HFFc6 (cell line): ENCODE data around the gene ST6GALNAC2. TPM values are rescaled to one million over a fixed set of nuclear protein-coding genes. Genes with fewer than 3 reads are reported as not detected.
"Not testable (repeated sequence)": the region's sequence is repeated elsewhere in the genome, so short reads cannot be mapped to it uniquely, and the experiment has no call there.

Experiments
- DNase-seq: peaks from one replicate; pipeline ENCODE4 v3.0.0-alpha.2; 2018
- H3K27ac Mint-ChIP-seq: 2 replicates; pipeline ENCODE4 v1.8.0; 2020; ENCODE audit warnings: mild to moderate bottlenecking, mixed read lengths
- H3K27me3 Mint-ChIP-seq: 2 replicates; pipeline ENCODE4 v1.8.0; 2021; ENCODE audit warnings: mild to moderate bottlenecking, moderate library complexity, mixed read lengths; ENCODE audit not compliant: insufficient read depth
- H3K36me3 Mint-ChIP-seq: 2 replicates; pipeline ENCODE4 v1.8.0; 2021; ENCODE audit warnings: low read depth, mixed read lengths
- H3K4me1 Mint-ChIP-seq: 2 replicates; pipeline ENCODE4 v1.8.0; 2020; ENCODE audit warnings: low read depth, mixed read lengths
- H3K4me3 Mint-ChIP-seq: 2 replicates; pipeline ENCODE4 v1.8.0; 2020; ENCODE audit warnings: mild to moderate bottlenecking, moderate library complexity, mixed read lengths
- H3K9me3 Mint-ChIP-seq: 2 replicates; pipeline ENCODE4 v1.8.0; 2020; ENCODE audit warnings: mild to moderate bottlenecking, mixed read lengths
- CTCF ChIP-seq: fragments of 200-600 bp; sonication (generic); IDR thresholded peaks from 2 replicates; pipeline ENCODE4 v1.5.0; 2021; ENCODE audit warnings: antibody characterized with exemption, mild to moderate bottlenecking
- total RNA-seq, 6 experiments: library from RNA; stranded (reverse); fragmentation: NEBNext Ultra II Directional; extraction: Animal tissue kit (Norgen Biotek cat#: 25700); gene quantifications; 2 replicates in 1 of 6; 3 replicates in 5 of 6; pipeline ENCODE4 v1.2.3, GENCODE V29; 2021

The ST6GALNAC2 gene
- total RNA-seq, 6 experiments from 2014 or later: 0.20 to 0.71 (median 0.34) TPM; not detected in 1

DNA sequence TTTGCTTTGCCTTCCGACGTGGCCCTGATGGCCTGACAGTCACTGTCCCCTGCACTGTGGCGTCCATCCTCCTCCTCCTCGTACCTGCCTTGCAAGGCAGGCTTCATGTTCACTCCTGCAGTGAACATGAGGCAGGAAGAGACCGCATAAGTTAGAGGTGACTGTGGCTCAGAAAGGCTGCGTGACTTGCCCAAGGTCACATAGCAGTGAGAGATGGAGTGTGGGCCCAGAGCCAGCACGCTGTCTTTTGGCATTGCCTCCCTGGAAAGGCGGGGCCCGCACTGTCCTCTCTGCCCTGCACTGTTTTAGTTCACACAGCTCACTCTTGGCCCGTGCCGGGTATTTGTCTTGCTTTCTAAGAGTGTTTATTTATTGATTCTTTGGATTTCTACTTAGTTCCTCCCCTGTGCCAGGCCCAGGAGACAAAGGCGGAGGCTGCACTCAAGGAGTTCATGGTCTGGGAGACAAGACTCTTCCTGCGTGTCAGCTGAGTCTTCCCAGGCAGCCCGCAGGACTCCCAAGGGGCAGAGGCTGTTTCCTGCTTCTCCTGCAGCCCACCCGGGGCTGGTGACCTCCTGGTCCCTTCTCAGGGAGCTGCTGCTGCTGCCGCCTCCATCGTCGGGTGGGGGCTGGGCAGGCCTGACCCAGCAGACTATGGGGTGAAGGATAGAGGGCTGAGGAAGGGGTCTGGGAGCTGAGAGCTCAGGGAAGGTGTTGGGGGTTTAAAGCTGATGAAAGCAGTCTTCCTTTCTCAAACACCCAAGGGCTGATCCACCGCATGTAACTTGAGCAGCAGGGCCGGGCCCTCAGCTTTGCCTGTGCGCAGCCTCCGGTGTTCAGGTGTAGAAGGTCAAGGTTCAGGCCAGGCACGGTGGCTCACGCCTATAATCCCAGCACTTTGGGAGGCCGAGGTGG is 60.8 kb downstream of the ST6GALNAC2 start:
- Mint-ChIP-seq H3K36me3 (no peaks in the 10 kb centered on the region), H3K4me1 (peaks cover 40% of the 10 kb centered on the region), H3K4me3 (no peak overlapping the region), H3K9me3 (no peaks in the 10 kb centered on the region), H3K27me3 (peaks cover 4% of the 10 kb centered on the region), H3K27ac (no peak overlapping the region)
- DNase-seq: no peak
- no peak for TF ChIP-seq CTCF

DNA sequence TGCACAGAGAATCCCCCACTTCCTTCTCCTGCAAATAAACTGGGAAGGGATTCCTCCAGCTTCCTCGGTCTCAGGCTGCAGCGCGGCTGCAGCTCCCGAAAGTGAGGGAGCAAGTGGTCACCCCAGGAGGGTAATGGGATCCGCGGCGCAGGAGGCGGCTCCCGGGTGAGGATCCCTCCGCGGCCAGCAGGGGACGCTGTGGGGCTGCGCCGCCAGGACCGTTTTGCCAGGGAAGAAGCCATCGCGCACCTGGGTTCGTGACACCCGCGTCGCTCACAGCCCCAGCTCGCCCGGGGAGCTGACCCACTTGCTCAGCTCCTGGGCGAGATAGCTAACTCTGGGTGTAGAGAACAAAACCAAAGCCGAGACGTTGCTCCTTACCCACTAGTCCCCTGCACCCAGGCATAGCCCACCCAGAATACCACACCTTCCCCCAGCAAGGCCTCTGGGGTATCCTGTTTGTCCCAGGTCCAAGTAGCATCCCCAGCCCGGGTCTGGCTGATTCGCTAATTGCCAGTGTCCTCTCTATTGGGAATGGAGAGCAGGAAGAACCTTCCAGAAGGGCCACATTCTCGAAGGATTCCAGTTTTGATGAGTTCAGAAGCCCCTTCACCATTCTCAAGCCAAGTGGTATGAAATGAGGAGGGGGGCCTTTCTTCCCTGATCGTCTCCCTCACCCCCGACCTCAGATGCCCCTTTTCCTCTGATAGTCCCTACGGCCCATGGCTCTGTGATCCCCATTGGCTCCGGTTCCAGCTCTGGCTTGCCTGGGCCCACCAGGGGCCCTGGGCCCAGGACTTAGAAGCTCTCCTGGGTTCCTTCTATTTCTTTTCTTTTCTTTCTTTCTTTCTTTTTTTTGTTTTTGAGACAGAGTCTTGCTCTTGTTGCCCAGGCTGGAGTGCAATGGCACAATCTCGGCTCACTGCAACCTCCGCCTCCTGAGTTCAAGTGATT is 62.3 kb downstream of the ST6GALNAC2 start:
- H3K4me1 Mint-ChIP-seq: peaks cover 25% of the 10 kb centered on the region
- peak; percentile 100 for TF ChIP-seq CTCF
- H3K27ac Mint-ChIP-seq: no peak overlapping the region
- peaks cover 6% of the 10 kb centered on the region for H3K27me3 Mint-ChIP-seq
- peak overlapping the region; percentile 40; the same call in 1 of the 2 replicates for H3K4me3 Mint-ChIP-seq
- no peaks in the 10 kb centered on the region for H3K9me3 Mint-ChIP-seq
- peak; percentile 26 for DNase-seq
- H3K36me3 Mint-ChIP-seq: no peaks in the 10 kb centered on the region

DNA sequence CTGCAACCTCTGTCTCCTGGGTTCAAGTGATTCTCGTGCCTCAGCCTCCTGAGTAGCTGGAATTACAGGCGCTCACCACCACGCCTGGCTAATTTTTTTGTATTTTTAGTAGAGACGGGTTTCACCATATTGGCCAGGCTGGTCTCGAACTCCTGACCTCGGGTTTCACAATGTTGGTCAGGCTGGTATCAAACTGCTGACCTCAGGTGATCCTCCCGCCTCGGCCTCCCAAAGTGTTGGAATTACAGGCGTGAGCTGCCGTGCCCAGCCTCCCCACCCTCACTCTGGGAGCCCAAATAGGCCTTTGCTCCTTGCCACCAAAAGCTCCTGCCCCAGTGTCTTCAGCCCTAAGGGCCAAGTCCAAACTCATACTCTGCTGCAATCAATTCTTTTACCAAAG is 64.0 kb downstream of the ST6GALNAC2 start:
- peaks cover 18% of the 10 kb centered on the region for H3K4me1 Mint-ChIP-seq
- not testable (repeated sequence) for H3K36me3 Mint-ChIP-seq, H3K9me3 Mint-ChIP-seq, H3K27ac Mint-ChIP-seq, H3K27me3 Mint-ChIP-seq, DNase-seq, H3K4me3 Mint-ChIP-seq

- Mint-ChIP-seq H3K4me3 (no peak overlapping the region), H3K36me3 (no peaks in the 10 kb centered on the region), H3K27ac (no peak overlapping the region), H3K9me3 (no peaks in the 10 kb centered on the region), H3K27me3 (peaks cover 6% of the 10 kb centered on the region), H3K4me1 (peaks cover 22% of the 10 kb centered on the region)
- DNase-seq: no peak
- no peak for TF ChIP-seq CTCF
Observed at GRCh38 chr17:76521262-76521661, 64.4 kb downstream of the ST6GALNAC2 start.

DNA sequence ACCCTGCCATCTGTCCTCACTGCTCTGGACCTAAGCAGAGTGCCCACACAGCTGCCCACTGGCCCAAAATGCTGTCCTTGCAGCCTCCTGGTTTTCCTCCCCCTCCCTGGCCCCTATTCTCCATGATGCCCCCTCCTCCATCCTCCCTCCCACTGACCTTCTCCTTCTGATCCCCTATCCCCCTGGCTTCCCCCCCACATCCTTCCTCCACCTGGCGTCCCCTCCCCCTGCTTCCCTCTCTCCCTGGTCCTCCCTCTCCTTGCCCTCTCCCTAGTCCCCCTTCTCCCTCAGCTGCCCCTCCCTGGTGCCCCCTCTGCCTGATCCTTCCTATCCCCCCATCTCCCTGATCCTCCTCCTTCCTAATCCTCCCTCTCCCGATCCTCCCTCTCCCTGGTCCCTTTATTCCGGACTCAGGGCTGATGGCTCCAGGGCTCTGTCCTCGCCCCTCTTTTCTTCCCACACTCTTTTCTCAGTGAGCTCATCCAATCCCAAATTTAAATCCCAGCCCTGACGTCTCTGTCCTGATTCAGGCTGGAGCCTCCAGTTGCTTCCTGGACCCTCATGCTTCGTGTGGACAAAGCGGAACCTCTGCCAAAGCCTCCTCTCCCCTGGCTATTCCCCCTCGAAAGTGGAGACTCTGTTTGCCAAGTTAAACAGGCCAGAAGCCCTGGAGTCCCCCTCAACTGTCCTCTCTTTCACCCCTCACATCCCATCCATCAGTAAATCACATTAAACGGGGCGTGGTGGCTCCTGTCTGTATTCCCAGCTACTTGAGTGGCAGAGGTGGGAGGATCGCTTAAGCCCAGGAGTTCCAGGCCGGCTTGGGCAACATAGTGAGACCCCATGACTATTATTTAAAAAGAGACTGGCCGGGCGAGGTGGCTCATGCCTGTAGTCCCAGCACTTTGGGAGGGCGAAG is 66.4 kb downstream of the ST6GALNAC2 start:
- no peak for TF ChIP-seq CTCF
- peaks cover 9% of the 10 kb centered on the region for H3K27me3 Mint-ChIP-seq
- H3K4me1 Mint-ChIP-seq: peaks cover 30% of the 10 kb centered on the region
- no peak overlapping the region for H3K4me3 Mint-ChIP-seq
- no peak overlapping the region for H3K27ac Mint-ChIP-seq
- no peaks in the 10 kb centered on the region for H3K36me3 Mint-ChIP-seq
- DNase-seq: no peak
- no peaks in the 10 kb centered on the region for H3K9me3 Mint-ChIP-seq
